Left cardiac atrium (tissue), 4 donors: ENCODE data around the gene ADARB1. TPM values are rescaled to one million over a fixed set of nuclear protein-coding genes. Genes with fewer than 3 reads are reported as not detected.
"Not testable (repeated sequence)": the region's sequence is repeated elsewhere in the genome, so short reads cannot be mapped to it uniquely, and the experiment has no call there.

Source experiments
- ATAC-seq, 2 donors: fragments of 200-7000 bp; cut with Tn5 transposase; one replicate each; pipeline ENCODE4 v1.9.1; 2020; ENCODE audit warnings: mild to moderate bottlenecking in 2 of 2, moderate library complexity in 2 of 2
- DNase-seq: peaks from one replicate; pipeline ENCODE4 v3.0.0-alpha.2; 2020
- intact Hi-C, 2 donors: fragments of 100-400 bp; cut with DNase I; formaldehyde crosslinking; loops; one replicate each; pipeline versions ENCODE4 v1.14.1 to v1.15.1; 2022 to 2023
- total RNA-seq, 2 donors: library from RNA; stranded (reverse); fragmentation: NEBNext Ultra II Directional; extraction: Animal tissue kit (Norgen Biotek cat#: 25700); gene quantifications; one replicate each; pipeline ENCODE4 v1.2.1, GENCODE V29; 2021
- donor health status: DM: no; HTN: yes; CAD: no.
- donor health status: DM: no; HTN: yes; CAD: no; lungs with severe emphysema.
- donor health status: DM: yes; HTN: yes; CAD: no.
- donor health status: Dilated cardiomyopathy.

Gene ADARB1
- total RNA-seq, 2 donors from 2014 or later, result 20.6 to 21.7 TPM

GRCh38 chr21:45138199-45139002 lies 64.0 kb downstream of the ADARB1 start:
- intact Hi-C loops, result loop anchor here (5.0 kb wide), 2 partner anchors 186 to 246 kb away; no protein-coding TSS in a partner anchor
- ATAC-seq (peak in 1 of 2 donors; percentile 38), DNase-seq (peak; percentile 84)

- intact Hi-C loops, result loop anchor here (5.0 kb wide), 2 partner anchors 187 to 247 kb away; no protein-coding TSS in a partner anchor
- DNase-seq, result not testable (repeated sequence)
Measured at GRCh38 chr21:45139003-45139360, 64.6 kb downstream of the ADARB1 start.

GRCh38 chr21:45139473-45139872 lies 65.1 kb downstream of the ADARB1 start:
- intact Hi-C loops, result loop anchor here (5.0 kb wide), 2 partner anchors 187 to 247 kb away; no protein-coding TSS in a partner anchor
- DNase-seq, result no peak
- ATAC-seq, result no peak

More at GRCh38 chr21:45139003-45139360, 64.6 kb downstream of the ADARB1 start:
- not testable (repeated sequence) for ATAC-seq

- intact Hi-C loops, result loop anchor here in 1 of 2 donors (5.0 kb wide), 1 partner anchor 152 kb away; no protein-coding TSS in a partner anchor
- ATAC-seq (peak; percentile 83 to 87), DNase-seq (peak; percentile 79)
Measured at GRCh38 chr21:45140346-45140940, 66.1 kb downstream of the ADARB1 start.

- not testable (repeated sequence) for ATAC-seq, DNase-seq
- intact Hi-C loops, result loop anchor here in 1 of 2 donors (5.0 kb wide), 1 partner anchor 151 kb away; no protein-coding TSS in a partner anchor
Measured at GRCh38 chr21:45140944-45141343, 66.6 kb downstream of the ADARB1 start.

- intact Hi-C loops, result loop anchor here in 1 of 2 donors (5.0 kb wide), 1 partner anchor 151 kb away; no protein-coding TSS in a partner anchor
- no peak for DNase-seq
- ATAC-seq, result no peak
Measured at GRCh38 chr21:45141507-45141906, 67.1 kb downstream of the ADARB1 start.

GRCh38 chr21:45142469-45143308 lies 68.3 kb downstream of the ADARB1 start:
- ATAC-seq (peak in 1 of 2 donors; percentile 58), DNase-seq (peak; percentile 58)
- intact Hi-C loops, result loop anchor here in 1 of 2 donors (5.0 kb wide), 1 partner anchor 150 kb away; no protein-coding TSS in a partner anchor

- intact Hi-C loops, result loop anchor here in 1 of 2 donors (5.0 kb wide), 1 partner anchor 148 kb away; no protein-coding TSS in a partner anchor
- no peak for DNase-seq
Measured at GRCh38 chr21:45143855-45144254, 69.5 kb downstream of the ADARB1 start.

GRCh38 chr21:45145146-45145545 lies 70.8 kb downstream of the ADARB1 start:
- ATAC-seq (no peak), DNase-seq (no peak)
- intact Hi-C loops, result no loop called here

More at GRCh38 chr21:45143855-45144254, 69.5 kb downstream of the ADARB1 start:
- no peak for ATAC-seq

GRCh38 chr21:45145846-45146245 lies 71.5 kb downstream of the ADARB1 start:
- ATAC-seq, intact Hi-C loops, DNase-seq: not testable (repeated sequence)

- intact Hi-C loops, result no loop called here
- peak; percentile 45 for DNase-seq
- ATAC-seq, result peak; percentile 9 to 43
Measured at GRCh38 chr21:45146306-45146705, 71.9 kb downstream of the ADARB1 start.

GRCh38 chr21:45146801-45147200 lies 72.4 kb downstream of the ADARB1 start:
- ATAC-seq (no peak), DNase-seq (no peak)
- intact Hi-C loops, result no loop called here

GRCh38 chr21:45147473-45148315 lies 73.3 kb downstream of the ADARB1 start:
- ATAC-seq (no peak), DNase-seq (no peak)
- intact Hi-C loops, result no loop called here

GRCh38 chr21:45148316-45148990 lies 74.1 kb downstream of the ADARB1 start:
- intact Hi-C loops, result no loop called here
- no peak for ATAC-seq

GRCh38 chr21:45149021-45149420 lies 74.6 kb downstream of the ADARB1 start:
- ATAC-seq (no peak), DNase-seq (no peak)

More at GRCh38 chr21:45148316-45148990, 74.1 kb downstream of the ADARB1 start:
- no peak for DNase-seq

GRCh38 chr21:45150638-45151131 lies 76.3 kb downstream of the ADARB1 start:
- intact Hi-C loops, result loop anchor here in 1 of 2 donors (10.0 kb wide), 1 partner anchor 304 kb away; no protein-coding TSS in a partner anchor
- DNase-seq (no peak), ATAC-seq (no peak)

More at GRCh38 chr21:45149021-45149420, 74.6 kb downstream of the ADARB1 start:
- intact Hi-C loops, result no loop called here
